ENCODE results near the gene YDJC. TPM values are rescaled to one million over a fixed set of nuclear protein-coding genes. Genes with fewer than 3 reads are reported as not detected.

Gene YDJC
- total RNA-seq, 1 donor from 2014 or later, result 51.4 TPM

GRCh38 chr22:21657360-21658032 lies 27.7 kb upstream of the YDJC start:
- H3K27me3 Mint-ChIP-seq, result no peaks in the 10 kb centered on the region
- POLR2A ChIA-PET, result interaction anchor here (0.7 to 1.0 kb wide), 2 partner anchors 9 to 28 kb away, joined by 4 to 7 read pairs; partner anchors contain the start of genes PPIL2 and YDJC
- TF ChIP-seq CTCF (IDR thresholded peaks at IDR 0.05), result no peak
- H3K4me3 Mint-ChIP-seq, result peak overlapping the region; percentile 84
- CTCF ChIA-PET, result no interaction called here
- H3K27ac Mint-ChIP-seq, result no peak overlapping the region
- peaks cover 10% of the 10 kb centered on the region for H3K4me1 Mint-ChIP-seq
- ATAC-seq (ENCODE audit: low read depth), result peak; percentile 95
- intact Hi-C loops (cut with micrococcal nuclease), result loop anchor here (1.0 kb wide), 1 partner anchor 9 kb away; the partner anchor contains the start of gene PPIL2
- no peaks in the 10 kb centered on the region for H3K9me3 Mint-ChIP-seq
- no peaks in the 10 kb centered on the region for H3K36me3 Mint-ChIP-seq (ENCODE audit: low read depth)
- DNase-seq, result peak; percentile 78

- no peaks in the 10 kb centered on the region for H3K27me3 Mint-ChIP-seq
- POLR2A ChIA-PET, result interaction anchor here (0.7 kb wide), 2 partner anchors 32 kb away, joined by 3 to 4 read pairs; no protein-coding TSS in a partner anchor
- H3K9me3 Mint-ChIP-seq, result no peaks in the 10 kb centered on the region
- no peak for DNase-seq
- TF ChIP-seq CTCF (IDR thresholded peaks at IDR 0.05), result no peak
- no peak for ATAC-seq (ENCODE audit: low read depth)
- CTCF ChIA-PET, result interaction anchor here (0.8 kb wide), 1 partner anchor 28 kb away, joined by 4 read pairs; no protein-coding TSS in a partner anchor
- no peak overlapping the region for H3K27ac Mint-ChIP-seq
- intact Hi-C loops (cut with micrococcal nuclease), result loop anchor here (1.0 kb wide), 1 partner anchor 9 kb away; the partner anchor contains the start of gene PPIL2
- peak overlapping the region; percentile 69 for H3K4me3 Mint-ChIP-seq
- H3K4me1 Mint-ChIP-seq, result peaks cover 12% of the 10 kb centered on the region
- H3K36me3 Mint-ChIP-seq (ENCODE audit: low read depth), result no peaks in the 10 kb centered on the region
Observed at GRCh38 chr22:21657020-21657359, 27.2 kb upstream of the YDJC start.

GRCh38 chr22:21652547-21653545 lies 23.0 kb upstream of the YDJC start:
- ChIA-PET POLR2A (interaction anchor here (0.9 to 2.0 kb wide), 4 partner anchors 11 to 23 kb away, joined by 3 to 16 read pairs (median 8); partner anchors contain the start of genes PPIL2, SDF2L1 and YDJC), CTCF (interaction anchor here (1.3 to 1.5 kb wide), 2 partner anchors 10 kb away, joined by 3 to 7 read pairs; partner anchors contain the start of gene SDF2L1)
- no peaks in the 10 kb centered on the region for H3K27me3 Mint-ChIP-seq
- no peaks in the 10 kb centered on the region for H3K9me3 Mint-ChIP-seq
- peak overlapping the region; percentile 90 for H3K4me3 Mint-ChIP-seq
- intact Hi-C loops (cut with micrococcal nuclease), result loop anchor here (1.0 kb wide), 1 partner anchor 11 kb away; the partner anchor contains the start of gene SDF2L1
- H3K27ac Mint-ChIP-seq, result no peak overlapping the region
- H3K4me1 Mint-ChIP-seq, result peaks cover 21% of the 10 kb centered on the region
- DNase-seq, result no peak
- no peak for TF ChIP-seq CTCF (IDR thresholded peaks at IDR 0.05)
- no peaks in the 10 kb centered on the region for H3K36me3 Mint-ChIP-seq (ENCODE audit: low read depth)
- no peak for ATAC-seq (ENCODE audit: low read depth)

- POLR2A ChIA-PET, result interaction anchor here (1.0 to 2.0 kb wide), 3 partner anchors 10 to 23 kb away, joined by 6 to 16 read pairs (median 10); partner anchors contain the start of genes PPIL2, SDF2L1 and YDJC
- TF ChIP-seq CTCF (IDR thresholded peaks at IDR 0.05), result no peak
Observed at GRCh38 chr22:21652010-21652546, 22.3 kb upstream of the YDJC start.

More at GRCh38 chr22:21652010-21652546, 22.3 kb upstream of the YDJC start:
- H3K4me1 Mint-ChIP-seq, result peaks cover 21% of the 10 kb centered on the region
- no peaks in the 10 kb centered on the region for H3K27me3 Mint-ChIP-seq
- CTCF ChIA-PET, result interaction anchor here (1.5 kb wide), 1 partner anchor 9 kb away, joined by 7 read pairs; the partner anchor contains the start of gene SDF2L1
- H3K4me3 Mint-ChIP-seq, result peak overlapping the region; percentile 90
- H3K36me3 Mint-ChIP-seq (ENCODE audit: low read depth), result no peaks in the 10 kb centered on the region
- peak; percentile 98 for ATAC-seq (ENCODE audit: low read depth)
- intact Hi-C loops (cut with micrococcal nuclease), result loop anchor here (1.0 kb wide), 1 partner anchor 10 kb away; the partner anchor contains the start of gene SDF2L1
- DNase-seq, result peak; percentile 77
- no peak overlapping the region for H3K27ac Mint-ChIP-seq
- no peaks in the 10 kb centered on the region for H3K9me3 Mint-ChIP-seq

All from activated B cell treated with CpG ODN at 0.5 μM for 24 hours (primary cell).